Liver (tissue), 3 donors: Measurements from ENCODE around the gene DNAH5.

Experiments used
- ATF3 ChIP-seq: IDR thresholded peaks from 2 replicates; pipeline ENCODE4 v1.6.1; 2016; ENCODE audit warnings: antibody characterized with exemption
- CTCF ChIP-seq: fragments of 150-350 bp; IDR thresholded peaks from 2 replicates; pipeline ENCODE4 v1.5.1; 2017; ENCODE audit warnings: improper control_type of control experiment, low read depth, low read length; ENCODE audit not compliant: missing input control
- EGR1 ChIP-seq, 2 donors: IDR thresholded peaks; 2 replicates each; pipeline ENCODE4 v1.6.1; 2016 to 2018; ENCODE audit warnings: antibody characterized with exemption in 2 of 2, low read depth in 2 of 2
- GABPA ChIP-seq, 2 donors: IDR thresholded peaks in 1 of 2; conservative IDR thresholded peaks in 1 of 2; 2 replicates each; pipeline ENCODE4 v1.6.1; 2016; ENCODE audit warnings: antibody characterized with exemption in 2 of 2, mild to moderate bottlenecking in 1 of 2, moderate library complexity in 1 of 2
- JUND ChIP-seq, 2 donors: IDR thresholded peaks; 2 replicates each; pipeline ENCODE4 v1.6.1; 2016; ENCODE audit warnings: antibody characterized with exemption in 2 of 2
- MAX ChIP-seq: IDR thresholded peaks from 2 replicates; pipeline ENCODE4 v1.6.1; 2016; ENCODE audit warnings: antibody characterized with exemption
- RAD21 ChIP-seq, 2 donors: IDR thresholded peaks; 2 replicates each; pipeline ENCODE4 v1.6.1; 2016; ENCODE audit warnings: antibody characterized with exemption in 2 of 2, mild to moderate bottlenecking in 2 of 2
- REST ChIP-seq: IDR thresholded peaks from 2 replicates; pipeline ENCODE4 v1.6.1; 2016; ENCODE audit warnings: antibody characterized with exemption, mild to moderate bottlenecking
- RXRA ChIP-seq, 2 donors: IDR thresholded peaks; 2 replicates each; pipeline ENCODE4 v1.6.1; 2017 to 2018; ENCODE audit warnings: antibody characterized with exemption in 2 of 2, mild to moderate bottlenecking in 1 of 2
- SP1 ChIP-seq: IDR thresholded peaks from 2 replicates; pipeline ENCODE4 v1.6.1; 2018; ENCODE audit warnings: antibody characterized with exemption, mild to moderate bottlenecking
- TAF1 ChIP-seq: conservative IDR thresholded peaks from 2 replicates; pipeline ENCODE4 v1.6.1; 2016; ENCODE audit warnings: antibody characterized with exemption, mild to moderate bottlenecking
- YY1 ChIP-seq: IDR thresholded peaks from 2 replicates; pipeline ENCODE4 v1.6.1; 2016; ENCODE audit warnings: antibody characterized with exemption, mild to moderate bottlenecking
- ZBTB33 ChIP-seq: IDR thresholded peaks from 2 replicates; pipeline ENCODE4 v1.6.1; 2016; ENCODE audit warnings: antibody characterized with exemption
- donor health status: healthy.
- donor health status: healthy.

- no peak for TF ChIP-seq CTCF
- TF ChIP-seq ATF3, result no peak
- TF ChIP-seq JUND (IDR thresholded peaks at IDR 0.05), result no peak
- TF ChIP-seq RXRA (IDR thresholded peaks at IDR 0.05), result no peak
- no peak for TF ChIP-seq GABPA (IDR thresholded peaks at IDR 0.05 in 1 of 2, conservative IDR thresholded peaks at IDR 0.05 in 1 of 2)
- no peak for TF ChIP-seq EGR1 (IDR thresholded peaks at IDR 0.05; ENCODE audit: low read depth in 2 of 2)
- TF ChIP-seq YY1, result no peak
- TF ChIP-seq TAF1, result no peak
- no peak for TF ChIP-seq ZBTB33
- no peak for TF ChIP-seq RAD21 (IDR thresholded peaks at IDR 0.05)
- TF ChIP-seq MAX, result no peak
- no peak for TF ChIP-seq SP1
- TF ChIP-seq REST, result no peak
Observed at GRCh38 chr5:13973724-13974123, 29.2 kb upstream of the DNAH5 start.
